ENCODE measurements around the gene DDIT4. TPM values are rescaled to one million over a fixed set of nuclear protein-coding genes. Genes with fewer than 3 reads are reported as not detected.

DDIT4 gene
- polyA plus RNA-seq, 1 experiment = 103 TPM

DNA sequence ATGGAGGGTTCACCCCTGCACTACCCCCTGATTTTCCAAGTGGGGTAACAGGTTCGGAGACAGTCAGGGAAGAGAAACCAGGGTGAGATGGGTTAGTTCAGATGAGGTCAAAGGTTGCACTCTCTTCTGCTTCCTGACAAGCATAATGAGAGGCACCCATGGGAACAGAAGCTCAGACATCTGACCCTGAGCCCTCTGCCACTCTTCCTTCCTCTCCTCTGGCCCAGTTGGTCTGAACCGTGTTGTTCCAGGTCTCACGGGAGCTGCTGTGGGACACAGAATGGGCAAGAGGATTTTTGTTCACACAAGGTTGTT, 42.6 kb downstream of the DDIT4 start:
- no peaks in the 10 kb centered on the region for H3K27me3 ChIP-seq (ENCODE audit: control insufficient read depth, insufficient read depth, low read length)
- no peaks in the 10 kb centered on the region for H3K9me3 ChIP-seq (ENCODE audit: control insufficient read depth, insufficient read depth, low read length)
- POLR2A ChIA-PET = interaction anchor here (1.4 kb wide), 1 partner anchor 42 kb away, joined by 3 read pairs; no protein-coding TSS in a partner anchor
- no peak for DNase-seq (ENCODE audit: low read depth, low spot score)
- H3K4me3 ChIP-seq (ENCODE audit: low read depth, low read length) = no peak overlapping the region
- CTCF ChIA-PET = no interaction called here
- H3K27ac ChIP-seq (ENCODE audit: low read depth, low read length) = no peak overlapping the region
- TF ChIP-seq, protein P1, sequence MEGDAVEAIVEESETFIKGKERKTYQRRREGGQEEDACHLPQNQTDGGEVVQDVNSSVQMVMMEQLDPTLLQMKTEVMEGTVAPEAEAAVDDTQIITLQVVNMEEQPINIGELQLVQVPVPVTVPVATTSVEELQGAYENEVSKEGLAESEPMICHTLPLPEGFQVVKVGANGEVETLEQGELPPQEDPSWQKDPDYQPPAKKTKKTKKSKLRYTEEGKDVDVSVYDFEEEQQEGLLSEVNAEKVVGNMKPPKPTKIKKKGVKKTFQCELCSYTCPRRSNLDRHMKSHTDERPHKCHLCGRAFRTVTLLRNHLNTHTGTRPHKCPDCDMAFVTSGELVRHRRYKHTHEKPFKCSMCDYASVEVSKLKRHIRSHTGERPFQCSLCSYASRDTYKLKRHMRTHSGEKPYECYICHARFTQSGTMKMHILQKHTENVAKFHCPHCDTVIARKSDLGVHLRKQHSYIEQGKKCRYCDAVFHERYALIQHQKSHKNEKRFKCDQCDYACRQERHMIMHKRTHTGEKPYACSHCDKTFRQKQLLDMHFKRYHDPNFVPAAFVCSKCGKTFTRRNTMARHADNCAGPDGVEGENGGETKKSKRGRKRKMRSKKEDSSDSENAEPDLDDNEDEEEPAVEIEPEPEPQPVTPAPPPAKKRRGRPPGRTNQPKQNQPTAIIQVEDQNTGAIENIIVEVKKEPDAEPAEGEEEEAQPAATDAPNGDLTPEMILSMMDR (IDR thresholded peaks at IDR 0.05; ENCODE audit: low read depth, low read length) = no peak

DNA sequence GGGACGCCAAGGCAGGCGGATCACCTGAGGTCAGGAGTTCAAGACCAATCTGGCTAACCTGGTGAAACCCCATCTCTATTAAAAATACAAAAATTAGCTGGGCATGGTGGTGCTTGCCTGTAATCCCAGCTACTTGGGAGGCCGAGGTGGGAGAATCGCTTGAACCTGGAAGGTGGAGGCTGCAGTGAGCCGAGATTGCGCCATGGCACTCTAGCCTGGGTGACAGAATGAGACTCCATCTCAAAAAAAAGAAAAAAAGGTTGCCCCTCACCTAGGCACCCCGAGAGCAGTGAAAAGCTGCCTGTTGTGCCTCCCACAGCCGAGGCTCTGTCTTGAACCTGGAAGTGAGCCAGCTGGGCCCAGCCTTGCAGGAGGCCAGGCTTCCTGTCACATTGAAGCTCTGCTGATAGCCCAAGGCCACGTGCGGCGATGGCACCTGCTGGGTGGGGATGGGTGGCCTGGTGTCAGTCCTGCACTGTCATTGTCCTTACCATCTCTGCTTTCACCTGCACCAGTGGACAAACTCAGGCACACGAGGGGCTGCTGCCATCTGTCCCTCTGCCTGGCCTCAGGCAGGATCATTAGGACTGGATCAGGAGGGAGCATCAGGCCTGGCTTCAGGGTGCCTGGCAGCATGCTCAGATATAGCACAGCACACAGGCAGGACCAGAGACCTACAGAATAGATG, 43.2 kb downstream of the DDIT4 start:
- Histone ChIP-seq H3K27ac (ENCODE audit: low read depth, low read length) (no peak overlapping the region), H3K4me3 (ENCODE audit: low read depth, low read length) (no peak overlapping the region), H3K9me3 (ENCODE audit: control insufficient read depth, insufficient read depth, low read length) (no peaks in the 10 kb centered on the region), H3K27me3 (ENCODE audit: control insufficient read depth, insufficient read depth, low read length) (no peaks in the 10 kb centered on the region)
- no peak for DNase-seq (ENCODE audit: low read depth, low spot score)
- TF ChIP-seq, protein P1 (IDR thresholded peaks at IDR 0.05; ENCODE audit: low read depth, low read length) = no peak
- ChIA-PET POLR2A (no interaction called here), CTCF (no interaction called here)

DNA sequence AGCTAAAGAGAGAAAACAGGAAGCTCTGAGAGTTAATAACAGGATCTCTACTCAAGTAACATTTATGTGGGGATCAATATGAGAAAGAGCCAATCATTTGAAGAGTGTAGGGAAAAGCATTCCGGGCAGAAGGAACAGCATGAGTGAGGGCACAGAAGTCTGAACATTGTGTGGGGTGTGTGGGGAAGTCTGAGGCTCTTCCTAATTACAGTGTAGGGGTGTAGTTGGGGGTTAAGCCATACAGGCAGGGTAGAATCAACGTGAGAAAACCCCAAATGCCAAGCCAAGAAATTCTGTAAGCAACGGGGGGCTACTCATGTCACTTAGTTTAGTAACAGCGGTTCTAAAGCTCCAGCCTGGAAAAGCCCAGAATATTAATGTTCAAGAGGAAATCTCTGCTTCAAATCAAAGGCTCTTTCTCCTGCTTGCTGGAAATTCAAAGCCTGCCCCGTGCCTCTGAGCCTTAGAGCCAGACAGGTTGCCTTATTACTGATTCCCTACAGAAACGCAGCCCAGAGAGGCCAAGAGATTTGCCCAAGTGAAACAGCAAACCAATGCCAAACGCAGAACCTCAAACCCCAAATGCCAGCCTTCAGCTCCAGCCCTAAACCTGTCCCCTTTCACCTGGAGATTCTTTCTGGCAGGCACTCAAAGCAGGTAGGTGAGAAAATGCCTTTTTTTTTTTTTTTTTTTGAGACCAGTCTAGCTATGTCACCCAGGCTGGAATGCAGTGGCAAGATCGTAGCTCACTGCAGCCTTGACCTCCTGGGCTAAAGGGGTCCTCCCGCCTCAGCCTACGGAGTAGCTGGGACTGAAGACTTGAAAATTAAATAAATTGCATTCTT, 44.9 kb downstream of the DDIT4 start:
- TF ChIP-seq, protein P1 (IDR thresholded peaks at IDR 0.05; ENCODE audit: low read depth, low read length) = no peak
- Histone ChIP-seq H3K9me3 (ENCODE audit: control insufficient read depth, insufficient read depth, low read length) (no peaks in the 10 kb centered on the region; the same call in 1 of the 2 replicates), H3K27ac (ENCODE audit: low read depth, low read length) (peak overlapping the region; percentile 90), H3K27me3 (ENCODE audit: control insufficient read depth, insufficient read depth, low read length) (no peaks in the 10 kb centered on the region), H3K4me3 (ENCODE audit: low read depth, low read length) (peak overlapping the region; percentile 50)
- DNase-seq (ENCODE audit: low read depth, low spot score) = no peak
- POLR2A ChIA-PET = interaction anchor here (0.9 to 5.0 kb wide), 3 partner anchors 13 to 44 kb away, joined by 3 to 75 read pairs (median 3); partner anchors contain the start of gene DDIT4
- CTCF ChIA-PET = interaction anchor here (0.6 to 0.7 kb wide), 4 partner anchors 21 to 776 kb away, joined by 3 to 7 read pairs (median 4); no protein-coding TSS in a partner anchor

DNA sequence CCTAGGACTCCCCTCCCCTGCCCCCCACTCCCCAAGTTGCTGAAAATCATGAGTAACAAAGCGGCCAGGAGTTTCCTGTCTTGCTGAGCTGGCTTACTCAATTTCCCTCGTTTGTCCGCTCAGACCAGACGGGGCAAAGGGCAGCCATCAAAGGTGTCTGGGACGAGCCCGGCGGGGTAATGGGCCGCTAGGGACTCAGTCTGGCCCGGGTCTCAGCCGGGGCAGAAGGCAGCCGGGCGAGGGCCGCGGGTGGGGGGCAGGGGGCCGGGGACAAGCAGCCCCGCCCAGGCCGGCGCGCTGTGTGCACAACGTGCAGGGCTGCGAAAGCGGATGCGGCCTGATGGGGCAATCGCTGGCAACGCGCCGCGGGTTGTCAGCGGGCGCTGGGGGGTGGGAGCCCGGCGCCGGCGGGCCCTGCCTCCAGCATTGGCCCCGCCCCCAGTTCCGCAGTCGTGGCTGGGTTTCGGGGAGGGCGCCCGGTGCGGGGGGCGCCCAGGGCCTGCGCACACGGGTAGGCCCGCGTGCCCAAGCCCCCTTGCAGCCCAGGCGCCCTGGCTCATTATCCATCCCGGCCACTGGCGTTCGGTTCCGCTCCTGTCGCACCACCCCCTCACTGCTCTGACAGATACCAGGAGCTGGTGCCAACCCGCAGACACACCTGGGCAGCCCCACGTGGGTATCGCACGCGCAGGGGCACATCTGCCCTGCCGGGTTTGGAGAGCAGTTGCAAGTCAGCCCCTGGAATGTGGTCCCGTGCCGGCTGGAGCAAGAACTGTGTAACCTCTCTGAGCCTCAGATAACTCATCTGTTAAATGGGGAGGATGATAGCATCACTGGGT, 45.9 kb downstream of the DDIT4 start:
- Histone ChIP-seq H3K9me3 (ENCODE audit: control insufficient read depth, insufficient read depth, low read length) (no peaks in the 10 kb centered on the region; the same call in 1 of the 2 replicates), H3K27ac (ENCODE audit: low read depth, low read length) (peak overlapping the region; percentile 100), H3K4me3 (ENCODE audit: low read depth, low read length) (peak overlapping the region; percentile 50), H3K27me3 (ENCODE audit: control insufficient read depth, insufficient read depth, low read length) (no peaks in the 10 kb centered on the region)
- CTCF ChIA-PET = interaction anchor here (0.6 to 2.4 kb wide), 4 partner anchors 20 to 423 kb away, joined by 4 to 8 read pairs (median 6); no protein-coding TSS in a partner anchor
- TF ChIP-seq, protein P1 (IDR thresholded peaks at IDR 0.05; ENCODE audit: low read depth, low read length) = no peak
- POLR2A ChIA-PET = interaction anchor here (0.7 to 5.0 kb wide), 7 partner anchors 10 to 1725 kb away, joined by 3 to 75 read pairs (median 5); partner anchors contain the start of gene DDIT4
- DNase-seq (ENCODE audit: low read depth, low spot score) = peak; percentile 73
